Activated gamma-delta T cell treated with anti-CD3 and anti-CD28 coated beads, Interleukin-2, amount 50 U/mL, for 16 hours (primary cell): ENCODE measurements around the gene DDIAS.
"Not testable (repeated sequence)": the region's sequence is repeated elsewhere in the genome, so short reads cannot be mapped to it uniquely, and the experiment has no call there.

ENCODE experiments used
- DNase-seq: peaks from one replicate; pipeline ENCODE4 v3.0.0-alpha.2; 2020; ENCODE audit warnings: low read depth

DDIAS gene

GRCh38 chr11:82890936-82891335, 10.6 kb upstream of the DDIAS start:
- no peak for DNase-seq

GRCh38 chr11:82892611-82893169, 8.8 kb upstream of the DDIAS start:
- DNase-seq, result no peak

- no peak for DNase-seq
Measured at GRCh38 chr11:82895437-82896091, 6.0 kb upstream of the DDIAS start.

GRCh38 chr11:82896183-82896582, 5.4 kb upstream of the DDIAS start:
- DNase-seq, result no peak

- DNase-seq, result no peak
Measured at GRCh38 chr11:82898241-82898640, 3.3 kb upstream of the DDIAS start.

GRCh38 chr11:82899186-82899820, 2.2 kb upstream of the DDIAS start:
- DNase-seq, result no peak

- DNase-seq, result no peak
Measured at GRCh38 chr11:82899957-82900276, 1.6 kb upstream of the DDIAS start.

- DNase-seq, result peak; percentile 92
Measured at GRCh38 chr11:82900277-82901164, 1.0 kb upstream of the DDIAS start, which contains the start of gene PRCP. PRCP (minus strand) TSS chr11:82900430; CDS start chr11:82900402, 28 bp downstream.

- DNase-seq, result no peak
Measured at GRCh38 chr11:82901922-82902485, 468 bp downstream of the DDIAS start.

- DNase-seq, result no peak
Measured at GRCh38 chr11:82902880-82903279, 1.3 kb downstream of the DDIAS start.

- DNase-seq, result no peak
Measured at GRCh38 chr11:82903843-82904586, 2.5 kb downstream of the DDIAS start.

GRCh38 chr11:82906236-82906635, 4.7 kb downstream of the DDIAS start:
- no peak for DNase-seq

- no peak for DNase-seq
Measured at GRCh38 chr11:82906931-82907330, 5.4 kb downstream of the DDIAS start.

GRCh38 chr11:82907371-82907770, 5.8 kb downstream of the DDIAS start:
- no peak for DNase-seq

GRCh38 chr11:82908311-82908710, 6.8 kb downstream of the DDIAS start:
- DNase-seq, result no peak

- no peak for DNase-seq
Measured at GRCh38 chr11:82909015-82909640, 7.6 kb downstream of the DDIAS start.

GRCh38 chr11:82919786-82920185, 18.2 kb downstream of the DDIAS start:
- DNase-seq, result not testable (repeated sequence)

- DNase-seq, result not testable (repeated sequence)
Measured at GRCh38 chr11:82920227-82920626, 18.7 kb downstream of the DDIAS start.

GRCh38 chr11:82922396-82923173, 21.0 kb downstream of the DDIAS start:
- DNase-seq, result not testable (repeated sequence)

- DNase-seq, result no peak
Measured at GRCh38 chr11:82924522-82925224, 23.1 kb downstream of the DDIAS start.
